AG04449 (cell line): Measurements from ENCODE around the gene FOSB.

ENCODE experiments used
- CTCF ChIA-PET: fragments of 350-600 bp; formaldehyde crosslinking; extraction: SDS; loops from one replicate; lab custom pipeline; 2021; ENCODE audit warnings: antibody characterized with exemption; lab: Yijun Ruan, JAX
- POLR2A ChIA-PET: fragments of 400-600, 350-600 bp; formaldehyde crosslinking; extraction: SDS; loops from one replicate; lab custom pipeline; 2020; ENCODE audit warnings: antibody characterized with exemption, inconsistent platforms; lab: Yijun Ruan, JAX
- DNase-seq: peaks from one replicate; pipeline ENCODE4 v3.0.0-alpha.2; 2010; ENCODE audit warnings: low read depth, low spot score
- H3K4me3 ChIP-seq: 2 replicates; pipeline ENCODE4 v1.5.1; 2011; ENCODE audit warnings: low read depth, mild to moderate bottlenecking, control low read depth, low read length
- TF ChIP-seq, protein P1 (sequence below): IDR thresholded peaks from one replicate; pipeline ENCODE4 v1.5.1; 2011; ENCODE audit warnings: mild to moderate bottlenecking, moderate library complexity, low read length, control low read depth, inconsistent platforms; ENCODE audit not compliant: insufficient read depth; ENCODE audit errors: missing control alignments

The FOSB gene

GRCh38 chr19:45457776-45458175 lies 10.0 kb upstream of the FOSB start:
- no peak for DNase-seq
- TF ChIP-seq, protein P1, sequence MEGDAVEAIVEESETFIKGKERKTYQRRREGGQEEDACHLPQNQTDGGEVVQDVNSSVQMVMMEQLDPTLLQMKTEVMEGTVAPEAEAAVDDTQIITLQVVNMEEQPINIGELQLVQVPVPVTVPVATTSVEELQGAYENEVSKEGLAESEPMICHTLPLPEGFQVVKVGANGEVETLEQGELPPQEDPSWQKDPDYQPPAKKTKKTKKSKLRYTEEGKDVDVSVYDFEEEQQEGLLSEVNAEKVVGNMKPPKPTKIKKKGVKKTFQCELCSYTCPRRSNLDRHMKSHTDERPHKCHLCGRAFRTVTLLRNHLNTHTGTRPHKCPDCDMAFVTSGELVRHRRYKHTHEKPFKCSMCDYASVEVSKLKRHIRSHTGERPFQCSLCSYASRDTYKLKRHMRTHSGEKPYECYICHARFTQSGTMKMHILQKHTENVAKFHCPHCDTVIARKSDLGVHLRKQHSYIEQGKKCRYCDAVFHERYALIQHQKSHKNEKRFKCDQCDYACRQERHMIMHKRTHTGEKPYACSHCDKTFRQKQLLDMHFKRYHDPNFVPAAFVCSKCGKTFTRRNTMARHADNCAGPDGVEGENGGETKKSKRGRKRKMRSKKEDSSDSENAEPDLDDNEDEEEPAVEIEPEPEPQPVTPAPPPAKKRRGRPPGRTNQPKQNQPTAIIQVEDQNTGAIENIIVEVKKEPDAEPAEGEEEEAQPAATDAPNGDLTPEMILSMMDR, result no peak
- no peak overlapping the region for H3K4me3 ChIP-seq
- CTCF ChIA-PET, result interaction anchor here (0.6 to 5.8 kb wide), 2 partner anchors 12 to 33 kb away, joined by 3 to 29 read pairs; no protein-coding TSS in a partner anchor
- POLR2A ChIA-PET, result no interaction called here

DNA sequence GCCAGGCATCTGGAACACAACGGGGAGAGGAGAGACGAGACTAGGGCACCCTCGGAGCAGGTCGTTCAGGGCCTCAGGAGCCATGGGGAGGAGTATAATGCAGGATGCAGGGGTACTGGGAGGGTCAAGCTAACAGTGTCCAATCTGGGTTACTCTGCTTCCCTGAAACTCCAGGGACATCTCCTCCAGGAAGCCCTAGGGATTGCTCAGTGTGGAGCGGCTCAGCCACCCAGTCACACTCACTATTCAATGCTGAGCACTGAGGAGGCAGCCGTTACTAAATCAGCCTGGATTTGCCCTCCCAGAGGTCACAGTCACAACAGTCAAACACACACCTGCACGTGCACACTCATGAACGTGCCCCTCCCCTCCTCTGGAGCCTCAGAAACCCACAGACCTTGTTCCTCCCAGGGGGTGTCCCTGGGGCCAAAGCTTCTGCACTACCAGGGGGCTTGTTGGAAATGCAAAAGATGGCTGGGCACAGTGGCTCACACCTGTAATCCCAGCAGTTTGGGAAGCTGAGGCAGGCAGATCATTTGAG lies 6.9 kb upstream of the FOSB start:
- no peak overlapping the region for H3K4me3 ChIP-seq
- TF ChIP-seq, protein P1, result no peak
- ChIA-PET CTCF (interaction anchor here (0.9 to 5.0 kb wide), 3 partner anchors 21 to 33 kb away, joined by 3 to 37 read pairs (median 19); no protein-coding TSS in a partner anchor), POLR2A (no interaction called here)
- no peak for DNase-seq

GRCh38 chr19:45462174-45462573 lies 5.6 kb upstream of the FOSB start:
- TF ChIP-seq, protein P1, result no peak
- H3K4me3 ChIP-seq, result no peak overlapping the region
- DNase-seq, result no peak
- POLR2A ChIA-PET, result no interaction called here
- CTCF ChIA-PET, result interaction anchor here (0.8 to 5.0 kb wide), 6 partner anchors 12 to 23 kb away, joined by 3 to 37 read pairs (median 5); no protein-coding TSS in a partner anchor

DNA sequence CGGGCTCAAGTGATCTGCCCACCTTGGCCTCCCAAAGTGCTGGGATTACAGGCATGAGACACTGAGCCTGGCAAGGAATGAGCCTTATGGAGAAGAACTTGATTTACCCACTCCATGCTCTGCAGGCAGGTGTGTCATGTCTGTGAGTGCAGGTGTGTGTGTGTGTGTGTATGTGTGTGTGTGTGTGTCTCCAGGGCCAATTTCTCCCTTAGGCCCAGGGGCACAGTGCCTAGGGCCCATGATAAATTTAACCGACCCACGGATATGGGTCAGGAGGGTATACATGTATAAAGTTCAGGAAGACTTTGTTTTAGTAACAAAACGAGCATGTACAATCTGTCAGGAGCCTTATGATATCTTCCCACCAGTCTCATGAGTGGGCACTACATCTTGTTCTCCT lies 4.6 kb upstream of the FOSB start:
- TF ChIP-seq, protein P1, result no peak
- no peak for DNase-seq
- H3K4me3 ChIP-seq, result no peak overlapping the region
- ChIA-PET POLR2A (no interaction called here), CTCF (interaction anchor here (1.2 to 19.3 kb wide), 4 partner anchors 15 to 22 kb away, joined by 5 to 773 read pairs (median 12); no protein-coding TSS in a partner anchor)

DNA sequence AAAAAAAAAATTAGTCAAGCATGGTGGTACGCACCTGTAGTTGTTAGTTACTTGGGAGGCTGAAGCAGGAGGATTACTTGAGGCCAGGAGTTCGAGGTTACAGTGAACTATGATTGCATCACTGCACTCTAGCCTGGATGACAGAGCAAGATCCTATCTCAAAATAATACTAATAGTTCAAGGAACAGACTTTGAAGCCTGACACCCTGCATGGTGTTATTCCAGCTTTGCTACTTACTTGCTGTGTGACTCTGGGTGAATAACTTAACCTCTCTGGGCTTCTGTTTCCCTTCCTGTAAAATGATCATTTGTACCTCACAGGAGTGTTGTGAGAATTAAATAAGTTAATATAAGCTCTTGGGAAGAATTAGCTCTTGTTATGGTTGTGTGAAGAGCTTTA lies 3.5 kb upstream of the FOSB start:
- ChIA-PET CTCF (interaction anchor here (1.3 to 19.3 kb wide), 4 partner anchors 14 to 22 kb away, joined by 3 to 773 read pairs (median 12); no protein-coding TSS in a partner anchor), POLR2A (no interaction called here)
- TF ChIP-seq, protein P1, result no peak
- H3K4me3 ChIP-seq, result no peak overlapping the region
- no peak for DNase-seq

GRCh38 chr19:45464852-45465441 lies 2.8 kb upstream of the FOSB start:
- no peak for DNase-seq
- ChIA-PET CTCF (interaction anchor here (1.3 to 19.3 kb wide), 4 partner anchors 14 to 23 kb away, joined by 3 to 773 read pairs (median 12); no protein-coding TSS in a partner anchor), POLR2A (no interaction called here)
- TF ChIP-seq, protein P1, result no peak
- H3K4me3 ChIP-seq, result no peak overlapping the region
